DOHH2 (cell line): ENCODE data around the gene NEGR1.

Experiments
- CTCF ChIP-seq: fragments of 200-600 bp; sonication (generic); IDR thresholded peaks from one replicate; pipeline ENCODE4 v1.5.1; 2014; ENCODE audit warnings: antibody characterized with exemption, mild to moderate bottlenecking, low read depth, low read length; ENCODE audit not compliant: poor library complexity, severe bottlenecking
- EZH2phosphoT487 ChIP-seq: fragments of 200-600 bp; sonication (generic); IDR thresholded peaks from 2 replicates; pipeline ENCODE4 v1.6.1; 2017; ENCODE audit warnings: borderline replicate concordance, mild to moderate bottlenecking, antibody characterized with exemption, low read length, moderate library complexity, mixed read lengths

GRCh38 chr1:71980556-71980955 lies 301.8 kb downstream of the NEGR1 start:
- no peak for TF ChIP-seq CTCF
- no peak for TF ChIP-seq EZH2phosphoT487
